Activated naive CD4-positive, alpha-beta T cell treated with anti-CD3 and anti-CD28 coated beads, Interleukin-2, amount 50 U/mL, for 24 hours (primary cell): Measurements from ENCODE around the gene PDCD7.
"Not testable (repeated sequence)": the region's sequence is repeated elsewhere in the genome, so short reads cannot be mapped to it uniquely, and the experiment has no call there.

Source experiments
- H3K27ac Mint-ChIP-seq: one replicate; pipeline ENCODE4 v1.8.0; 2021; ENCODE audit warnings: mild to moderate bottlenecking, mixed read lengths
- H3K27me3 Mint-ChIP-seq: one replicate; pipeline ENCODE4 v1.8.0; 2021; ENCODE audit warnings: mixed read lengths
- H3K36me3 Mint-ChIP-seq: one replicate; pipeline ENCODE4 v1.8.0; 2021; ENCODE audit warnings: mixed read lengths
- H3K4me1 Mint-ChIP-seq: one replicate; pipeline ENCODE4 v1.8.0; 2021; ENCODE audit warnings: mixed read lengths
- H3K4me3 Mint-ChIP-seq: one replicate; pipeline ENCODE4 v1.8.0; 2021; ENCODE audit warnings: mild to moderate bottlenecking, mixed read lengths
- H3K9me3 Mint-ChIP-seq: one replicate; pipeline ENCODE4 v1.8.0; 2021; ENCODE audit warnings: mixed read lengths

The PDCD7 gene

DNA sequence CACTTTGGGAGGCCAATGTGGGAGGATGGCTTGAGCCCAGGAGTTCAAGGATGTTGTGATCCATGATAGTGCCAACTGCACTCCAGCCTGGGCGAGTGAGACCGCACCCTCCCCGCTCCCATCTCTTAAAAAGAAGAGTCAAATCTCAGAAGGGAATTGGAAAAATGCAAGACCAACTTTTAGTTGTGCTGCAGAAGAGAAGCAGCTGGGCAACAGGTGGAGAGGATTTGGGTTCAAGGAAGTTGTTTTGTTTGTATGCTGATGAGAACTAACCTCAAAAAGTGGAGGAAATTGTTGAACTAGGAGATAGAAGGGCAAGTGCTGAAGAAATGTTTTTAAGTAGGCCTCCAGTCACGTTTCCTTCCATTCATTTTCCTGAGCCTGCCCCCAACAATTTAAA is 12.8 kb upstream of the PDCD7 start:
- Mint-ChIP-seq H3K36me3 (peaks cover 4% of the 10 kb centered on the region), H3K27me3 (no peaks in the 10 kb centered on the region), H3K27ac (peak overlapping the region; percentile 32)

GRCh38 chr15:65138631-65139030 is 5.0 kb upstream of the PDCD7 start:
- H3K4me1 Mint-ChIP-seq, H3K4me3 Mint-ChIP-seq, H3K27me3 Mint-ChIP-seq, H3K27ac Mint-ChIP-seq, H3K9me3 Mint-ChIP-seq, H3K36me3 Mint-ChIP-seq: not testable (repeated sequence)

More for the DNA sequence above, 12.8 kb upstream of the PDCD7 start:
- Mint-ChIP-seq H3K4me3 (no peak overlapping the region), H3K4me1 (no peaks in the 10 kb centered on the region), H3K9me3 (no peaks in the 10 kb centered on the region)

DNA sequence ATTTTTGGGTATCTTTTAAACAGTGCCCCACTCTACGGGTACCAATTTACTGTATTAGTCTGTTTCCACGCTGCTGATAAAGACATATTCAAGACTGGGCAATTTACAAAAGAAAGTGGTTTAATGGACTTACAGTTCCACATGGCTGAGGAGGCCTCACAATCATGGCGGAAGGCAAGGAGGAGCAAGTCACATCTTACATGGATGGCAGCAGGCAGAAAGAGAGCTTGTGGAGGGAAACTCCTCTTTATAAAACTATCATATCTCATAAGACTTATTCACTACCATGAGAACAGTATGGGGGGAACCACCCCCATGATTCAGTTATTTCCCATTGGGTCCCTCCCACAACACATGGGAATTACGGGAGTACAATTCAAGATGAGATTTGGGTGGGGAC is 4.3 kb upstream of the PDCD7 start:
- H3K4me1 Mint-ChIP-seq, H3K4me3 Mint-ChIP-seq, H3K36me3 Mint-ChIP-seq, H3K9me3 Mint-ChIP-seq, H3K27ac Mint-ChIP-seq, H3K27me3 Mint-ChIP-seq: not testable (repeated sequence)

DNA sequence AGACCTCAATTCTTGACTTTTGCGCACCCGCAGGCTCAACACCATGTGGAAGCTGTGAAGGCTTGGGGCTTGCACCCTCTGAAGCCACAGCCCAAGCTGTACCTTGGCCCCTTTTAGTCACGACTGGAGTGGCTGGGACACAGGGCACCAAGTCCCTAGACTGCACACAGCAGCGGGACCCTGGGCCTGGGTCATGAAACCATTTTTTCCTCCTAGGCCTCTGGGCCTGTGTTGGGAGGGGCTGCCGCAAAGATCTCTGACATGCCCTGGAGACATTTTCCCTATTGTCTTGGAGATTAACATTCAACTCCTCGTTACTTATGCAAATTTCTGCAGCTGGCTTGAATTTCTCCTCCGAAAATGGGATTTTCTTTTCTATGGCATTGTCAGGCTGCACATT is 3.5 kb upstream of the PDCD7 start:
- not testable (repeated sequence) for H3K36me3 Mint-ChIP-seq, H3K27ac Mint-ChIP-seq, H3K4me1 Mint-ChIP-seq, H3K9me3 Mint-ChIP-seq, H3K4me3 Mint-ChIP-seq, H3K27me3 Mint-ChIP-seq

DNA sequence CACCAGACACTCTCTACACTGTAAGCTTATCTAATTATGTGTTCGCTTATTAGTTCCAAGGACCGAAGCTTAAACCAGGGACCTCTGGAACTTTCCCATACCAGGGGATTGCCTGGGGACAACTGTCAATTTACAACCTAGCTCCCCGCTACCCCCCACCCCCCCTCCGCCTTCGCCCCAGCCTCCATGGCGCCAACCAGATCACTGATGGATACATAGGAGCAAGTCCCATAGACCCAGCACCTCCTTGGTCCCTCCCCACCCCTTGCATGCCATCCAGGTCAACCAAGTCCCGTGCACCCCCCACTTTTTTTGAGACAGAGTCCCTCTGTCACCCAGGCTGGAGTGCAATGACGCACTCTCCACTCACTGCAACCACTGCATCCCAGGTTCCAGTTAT is 930 bp upstream of the PDCD7 start:
- Mint-ChIP-seq H3K4me3 (peak overlapping the region; percentile 89), H3K36me3 (peaks cover 2% of the 10 kb centered on the region), H3K27me3 (no peaks in the 10 kb centered on the region), H3K4me1 (peaks cover 24% of the 10 kb centered on the region), H3K27ac (no peak overlapping the region), H3K9me3 (no peaks in the 10 kb centered on the region)

DNA sequence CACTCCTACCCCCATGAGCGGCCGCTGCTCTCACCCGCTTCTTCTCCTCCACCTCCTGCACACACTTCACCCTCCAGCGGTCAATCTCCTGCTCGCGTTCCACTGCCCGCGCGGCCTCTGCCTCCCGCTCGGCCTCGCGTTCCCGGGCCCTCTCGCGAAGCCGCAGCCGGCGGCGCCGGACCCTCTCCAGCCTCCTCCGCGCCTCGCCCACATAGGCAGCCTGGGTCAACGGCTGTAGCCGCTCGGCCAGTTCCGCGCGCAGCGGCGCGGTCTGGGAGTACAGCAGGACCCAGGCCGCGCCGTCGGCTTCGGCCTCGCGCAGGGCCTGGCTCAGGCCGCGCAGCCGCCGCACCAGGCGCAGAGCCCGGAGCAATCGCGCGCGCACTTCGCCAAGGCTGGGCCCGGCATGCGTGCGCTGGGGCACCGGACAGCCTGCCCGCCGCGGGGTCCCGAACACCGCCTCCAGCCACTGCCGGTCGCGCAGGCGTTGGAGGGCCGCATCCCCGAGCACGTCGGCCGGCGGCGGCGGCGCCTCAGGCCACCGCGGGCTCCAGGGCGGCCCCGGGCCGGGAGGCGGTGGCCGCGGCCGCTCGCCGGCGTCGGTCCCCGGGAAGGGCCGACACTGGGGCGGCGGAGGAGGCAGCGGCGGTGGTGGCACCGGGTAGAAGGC is 595 bp downstream of the PDCD7 start:
- Mint-ChIP-seq H3K27ac (peak overlapping the region; percentile 62), H3K27me3 (no peaks in the 10 kb centered on the region), H3K4me1 (peaks cover 30% of the 10 kb centered on the region), H3K36me3 (peaks cover 2% of the 10 kb centered on the region), H3K9me3 (no peaks in the 10 kb centered on the region), H3K4me3 (peak overlapping the region; percentile 87)

GRCh38 chr15:65130941-65131340 is 2.7 kb downstream of the PDCD7 start:
- Mint-ChIP-seq H3K27ac (no peak overlapping the region), H3K9me3 (no peaks in the 10 kb centered on the region), H3K4me3 (peak overlapping the region; percentile 77), H3K4me1 (peaks cover 40% of the 10 kb centered on the region), H3K27me3 (no peaks in the 10 kb centered on the region), H3K36me3 (peaks cover 5% of the 10 kb centered on the region)

- Mint-ChIP-seq H3K36me3 (peaks cover 24% of the 10 kb centered on the region), H3K4me1 (peaks cover 6% of the 10 kb centered on the region), H3K27me3 (no peaks in the 10 kb centered on the region), H3K4me3 (no peak overlapping the region), H3K27ac (no peak overlapping the region), H3K9me3 (no peaks in the 10 kb centered on the region)
Observed at GRCh38 chr15:65115542-65115941, 18.1 kb downstream of the PDCD7 start.

DNA sequence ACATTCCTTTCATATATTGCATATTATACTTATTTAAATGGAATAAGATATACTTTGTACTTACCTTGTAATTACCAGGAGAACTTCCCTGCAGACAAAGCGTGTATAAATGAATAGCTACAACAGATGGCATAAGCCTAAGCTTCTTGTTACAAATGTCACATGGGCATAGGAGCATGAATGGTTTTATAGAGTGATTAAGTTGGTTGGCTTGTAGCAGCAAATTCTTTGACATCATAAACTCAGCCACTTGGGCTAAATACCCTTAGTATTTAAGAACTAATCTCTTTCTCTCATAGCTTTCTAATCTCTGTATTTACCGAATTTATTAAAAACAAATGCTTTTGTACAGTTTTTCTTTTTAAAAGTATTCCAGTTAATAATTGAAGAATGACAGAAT is 18.5 kb downstream of the PDCD7 start, which contains the start of gene UBAP1L:
UBAP1L (minus strand) TSS at position 115 of the 400 bp plus-strand sequence. CDS start 8,985 bp downstream, outside the sequence.
- H3K36me3 Mint-ChIP-seq: peaks cover 24% of the 10 kb centered on the region
- H3K9me3 Mint-ChIP-seq: no peaks in the 10 kb centered on the region
- peaks cover 6% of the 10 kb centered on the region for H3K4me1 Mint-ChIP-seq
- no peak within 1 kb of the TSS for H3K4me3 Mint-ChIP-seq
- no peaks in the 10 kb centered on the region for H3K27me3 Mint-ChIP-seq
- no peak within 1 kb of the TSS for H3K27ac Mint-ChIP-seq

- Mint-ChIP-seq H3K4me1 (no peaks in the 10 kb centered on the region), H3K36me3 (peaks cover 16% of the 10 kb centered on the region)
Observed at GRCh38 chr15:65110676-65111292, 22.8 kb downstream of the PDCD7 start.

DNA sequence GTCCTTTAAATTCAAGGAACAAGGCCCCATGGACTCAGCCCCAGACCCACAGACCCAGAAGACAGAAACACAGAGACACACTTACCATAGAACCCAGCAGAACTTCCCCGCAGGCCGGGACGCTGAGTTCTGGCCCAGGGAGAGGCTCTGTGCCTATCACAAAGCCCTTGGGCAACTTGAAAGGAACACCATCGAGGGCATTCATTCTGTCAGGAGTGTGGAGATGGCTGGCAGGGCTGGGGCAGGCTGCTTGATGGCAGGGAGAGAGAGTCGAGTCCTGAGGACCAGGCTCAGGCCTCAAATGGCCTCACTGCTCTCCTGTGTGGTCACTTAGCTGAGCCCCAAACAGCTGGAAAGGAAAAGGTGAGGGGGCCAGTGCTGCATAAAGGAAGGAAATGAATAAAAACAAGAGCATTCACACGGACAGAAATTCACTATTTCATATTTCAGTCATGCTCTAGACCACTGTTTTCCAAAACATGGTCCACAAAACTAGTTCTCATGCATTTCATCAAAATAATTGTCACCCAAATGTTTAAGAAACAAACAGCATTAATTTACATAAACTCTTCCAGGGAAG is 27.5 kb downstream of the PDCD7 start:
- peaks cover 14% of the 10 kb centered on the region for H3K36me3 Mint-ChIP-seq
- no peaks in the 10 kb centered on the region for H3K9me3 Mint-ChIP-seq
- H3K4me3 Mint-ChIP-seq: no peak overlapping the region
- H3K27ac Mint-ChIP-seq: no peak overlapping the region
- peaks cover 4% of the 10 kb centered on the region for H3K4me1 Mint-ChIP-seq
- no peaks in the 10 kb centered on the region for H3K27me3 Mint-ChIP-seq

More at GRCh38 chr15:65110676-65111292, 22.8 kb downstream of the PDCD7 start:
- Mint-ChIP-seq H3K9me3 (no peaks in the 10 kb centered on the region), H3K27me3 (no peaks in the 10 kb centered on the region), H3K27ac (no peak overlapping the region), H3K4me3 (no peak overlapping the region)

- Mint-ChIP-seq H3K27ac (no peak overlapping the region), H3K36me3 (peaks cover 14% of the 10 kb centered on the region), H3K9me3 (no peaks in the 10 kb centered on the region), H3K27me3 (no peaks in the 10 kb centered on the region), H3K4me3 (no peak overlapping the region), H3K4me1 (peaks cover 4% of the 10 kb centered on the region)
Observed at GRCh38 chr15:65105038-65105437, 28.6 kb downstream of the PDCD7 start.

DNA sequence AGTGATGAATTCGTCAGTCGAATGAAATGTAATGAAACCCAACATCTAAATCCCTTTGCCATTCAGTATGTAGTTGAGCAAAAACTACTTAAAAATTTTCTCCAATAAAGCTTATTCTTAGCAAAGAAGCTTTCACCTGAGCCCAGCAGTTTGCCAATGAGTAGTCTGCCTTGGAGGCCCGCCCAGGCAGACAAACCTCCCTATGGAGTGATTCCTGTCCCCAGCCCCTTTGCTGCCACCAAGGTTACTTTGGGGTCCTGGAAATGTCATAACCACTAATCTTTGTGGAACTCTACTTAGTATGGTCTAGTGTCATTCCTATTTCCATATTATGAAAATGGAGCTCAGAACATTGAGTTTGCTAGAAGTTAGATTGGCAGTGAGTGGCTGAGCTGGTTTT is 30.7 kb downstream of the PDCD7 start:
- H3K36me3 Mint-ChIP-seq: peaks cover 19% of the 10 kb centered on the region
- H3K4me3 Mint-ChIP-seq: no peak overlapping the region
- H3K9me3 Mint-ChIP-seq: no peaks in the 10 kb centered on the region
- H3K4me1 Mint-ChIP-seq: peaks cover 4% of the 10 kb centered on the region
- no peak overlapping the region for H3K27ac Mint-ChIP-seq
- H3K27me3 Mint-ChIP-seq: no peaks in the 10 kb centered on the region

DNA sequence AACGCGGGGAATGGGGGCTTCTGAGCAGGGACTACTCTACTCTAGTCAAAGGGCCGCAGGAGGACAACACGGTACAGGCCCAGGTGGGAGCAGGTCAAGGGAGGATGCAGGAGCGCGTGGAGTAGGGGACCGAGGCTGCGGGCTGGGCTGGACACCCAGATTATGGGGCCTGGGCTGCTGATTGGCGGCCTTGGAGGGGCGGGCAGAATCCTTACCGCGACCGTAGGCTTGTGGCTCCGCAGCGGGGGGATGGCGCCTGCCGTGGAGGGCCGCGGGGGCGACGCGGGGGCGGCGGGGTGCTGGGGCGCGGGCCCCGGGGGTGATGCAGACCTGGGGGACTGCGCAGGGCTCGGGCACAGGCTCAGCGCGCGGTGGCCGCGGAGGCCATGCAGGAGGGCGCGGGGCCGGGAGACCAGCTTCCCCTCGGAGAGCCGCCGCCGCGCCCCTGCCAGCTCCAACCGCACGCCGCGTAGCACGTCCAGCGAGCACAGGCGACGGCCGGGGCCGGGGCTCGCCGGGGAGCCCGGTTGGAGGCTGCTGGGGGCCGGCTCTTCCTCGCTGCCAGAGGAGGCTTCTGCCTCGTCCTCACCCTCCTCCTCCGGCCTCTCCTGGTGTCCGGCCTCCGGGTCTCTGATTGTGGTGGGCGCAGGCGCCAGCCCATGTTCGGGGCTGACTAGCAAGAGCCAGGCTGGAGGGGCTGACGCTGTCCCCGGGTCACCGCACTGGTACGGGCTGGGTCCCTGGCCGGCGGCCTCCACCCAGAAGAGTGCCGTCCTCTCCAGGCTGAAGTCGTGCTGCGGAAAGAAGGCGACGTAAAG is 31.5 kb downstream of the PDCD7 start:
- Mint-ChIP-seq H3K27me3 (no peaks in the 10 kb centered on the region), H3K9me3 (no peaks in the 10 kb centered on the region), H3K4me3 (no peak overlapping the region), H3K4me1 (peaks cover 4% of the 10 kb centered on the region), H3K27ac (no peak overlapping the region), H3K36me3 (peaks cover 18% of the 10 kb centered on the region)

GRCh38 chr15:65101411-65101890 is 32.2 kb downstream of the PDCD7 start:
- H3K36me3 Mint-ChIP-seq: peaks cover 18% of the 10 kb centered on the region
- H3K9me3 Mint-ChIP-seq: no peaks in the 10 kb centered on the region
- H3K27ac Mint-ChIP-seq: no peak overlapping the region

More at GRCh38 chr15:65101411-65101890, 32.2 kb downstream of the PDCD7 start:
- Mint-ChIP-seq H3K4me1 (peaks cover 4% of the 10 kb centered on the region), H3K4me3 (no peak overlapping the region), H3K27me3 (no peaks in the 10 kb centered on the region)
